HG03354 (cell line): ENCODE data around the gene FCER1G.

Experiments
- ATAC-seq: cut with Tn5 transposase; IDR thresholded peaks from one replicate; pipeline ENCODE4 v1.9.1; 2021; ENCODE audit warnings: mild to moderate bottlenecking; ENCODE audit not compliant: unreplicated experiment, poor library complexity, severe bottlenecking

The FCER1G gene

GRCh38 chr1:161258439-161259344, 43.6 kb downstream of the FCER1G start, which contains the start of gene PCP4L1:
TSS of gene PCP4L1 (plus strand) at chr1:161258745. CDS start at chr1:161258975, 230 bp downstream.
- ATAC-seq, result peak; percentile 75

GRCh38 chr1:161259345-161259702, 44.2 kb downstream of the FCER1G start:
- ATAC-seq, result no peak

GRCh38 chr1:161259765-161260164, 44.7 kb downstream of the FCER1G start:
- ATAC-seq, result no peak

GRCh38 chr1:161260376-161261260, 45.5 kb downstream of the FCER1G start:
- ATAC-seq, result no peak

- no peak for ATAC-seq
Measured at GRCh38 chr1:161261261-161262235, 46.5 kb downstream of the FCER1G start.

- ATAC-seq, result no peak
Measured at GRCh38 chr1:161265305-161265704, 50.2 kb downstream of the FCER1G start.

- no peak for ATAC-seq
Measured at GRCh38 chr1:161266202-161266601, 51.1 kb downstream of the FCER1G start.

GRCh38 chr1:161266836-161267235, 51.7 kb downstream of the FCER1G start:
- ATAC-seq, result no peak

- ATAC-seq, result no peak
Measured at GRCh38 chr1:161267321-161267720, 52.2 kb downstream of the FCER1G start.
